SK-N-SH (cell line): Measurements from ENCODE around the gene JMJD1C. TPM values are rescaled to one million over a fixed set of nuclear protein-coding genes. Genes with fewer than 3 reads are reported as not detected.

Source experiments
- CTCF ChIA-PET: fragments of 300-600, 350-600 bp; formaldehyde crosslinking; extraction: SDS; loops from one replicate; lab custom pipeline; 2021; lab: Yijun Ruan, JAX
- POLR2A ChIA-PET: fragments of 350-600 bp; sonication (Branson Sonifier 250); formaldehyde crosslinking; extraction: SDS; loops from one replicate; lab custom pipeline; 2020; ENCODE audit warnings: antibody characterized with exemption, inconsistent platforms; lab: Yijun Ruan, JAX
- DNase-seq: peaks from one replicate; pipeline ENCODE4 v3.0.0; 2012
- H2AFZ ChIP-seq: fragments of 200-600 bp; sonication (generic); 2 replicates; pipeline ENCODE4 v1.8.1; 2016; ENCODE audit warnings: antibody characterized with exemption, mild to moderate bottlenecking, low read depth
- H3F3A ChIP-seq: fragments of 200-600 bp; sonication (generic); replicated peaks from 2 replicates; pipeline ENCODE3; 2016; ENCODE audit warnings: antibody characterized with exemption, mild to moderate bottlenecking; ENCODE audit not compliant: insufficient read depth
- H3K27ac ChIP-seq, 2 experiments: fragments of 200-500 bp in 1 of 2; fragments of 200-600 bp in 1 of 2; sonication (Bioruptor generic) in 1 of 2; sonication (generic), shearing (Covaris generic) in 1 of 2; 2 replicates each; pipeline versions ENCODE4 v1.5.1 to v1.6.1; 2014 to 2016; ENCODE audit warnings: low read depth in 2 of 2, inconsistent platforms in 1 of 2, low read length in 1 of 2, mild to moderate bottlenecking in 1 of 2, mixed read lengths in 1 of 2
- H3K27me3 ChIP-seq: fragments of 200-600 bp; sonication (generic), shearing (Covaris generic); 2 replicates; pipeline ENCODE4 v1.6.1; 2016; ENCODE audit warnings: mixed run types; ENCODE audit not compliant: insufficient read depth
- H3K36me3 ChIP-seq, 2 experiments: fragments of 200-500 bp in 1 of 2; fragments of 200-600 bp in 1 of 2; sonication (Bioruptor generic) in 1 of 2; sonication (generic) in 1 of 2; replicated peaks in 1 of 2; 2 replicates each; pipeline versions ENCODE3 to v1.5.1; 2014 to 2016; ENCODE audit warnings: low read length in 1 of 2, mild to moderate bottlenecking in 1 of 2; ENCODE audit not compliant: insufficient read depth in 2 of 2, control insufficient read depth in 1 of 2
- H3K4me1 ChIP-seq, 2 experiments: fragments of 200-500 bp in 1 of 2; fragments of 200-600 bp in 1 of 2; sonication (Bioruptor generic) in 1 of 2; sonication (generic), shearing (Covaris generic) in 1 of 2; 2 replicates each; pipeline versions ENCODE4 v1.5.1 to v1.6.1; 2014 to 2016; ENCODE audit warnings: low read depth in 1 of 2, low read length in 1 of 2, mixed run types in 1 of 2; ENCODE audit not compliant: insufficient read depth in 2 of 2, control insufficient read depth in 1 of 2
- H3K4me2 ChIP-seq: fragments of 200-600 bp; sonication (generic), shearing (Covaris generic); 2 replicates; pipeline ENCODE4 v1.6.1; 2017; ENCODE audit warnings: mixed run types
- H3K4me3 ChIP-seq, 2 experiments: fragments of 200-500 bp in 1 of 2; fragments of 200-600 bp in 1 of 2; sonication (Bioruptor generic) in 1 of 2; sonication (generic), shearing (Covaris generic) in 1 of 2; 2 replicates each; pipeline versions ENCODE4 v1.5.1 to v1.8.1; 2014 to 2016; ENCODE audit warnings: low read depth in 2 of 2, inconsistent platforms in 1 of 2, low read length in 1 of 2, mild to moderate bottlenecking in 1 of 2, mixed read lengths in 1 of 2, moderate library complexity in 1 of 2
- H3K79me2 ChIP-seq: fragments of 200-600 bp; sonication (generic); 2 replicates; pipeline ENCODE4 v1.8.1; 2017; ENCODE audit warnings: mild to moderate bottlenecking; ENCODE audit not compliant: insufficient read depth
- H3K9ac ChIP-seq: fragments of 200-600 bp; sonication (generic); 2 replicates; pipeline ENCODE4 v1.6.1; 2017; ENCODE audit warnings: mixed run types
- H3K9me2 ChIP-seq: fragments of 200-600 bp; sonication (generic); 2 replicates; pipeline ENCODE4 v1.6.1; 2017; ENCODE audit warnings: mixed run types
- H3K9me3 ChIP-seq: fragments of 200-600 bp; sonication (generic); 2 replicates; pipeline ENCODE4 v1.6.1; 2017; ENCODE audit warnings: mixed run types, mild to moderate bottlenecking, moderate library complexity
- H4K20me1 ChIP-seq: fragments of 200-600 bp; sonication (generic); 2 replicates; pipeline ENCODE4 v1.6.1; 2017; ENCODE audit warnings: mild to moderate bottlenecking, mixed run types; ENCODE audit not compliant: insufficient read depth
- CHD2 ChIP-seq: fragments of 150-350 bp; IDR thresholded peaks from 2 replicates; pipeline ENCODE4 v1.6.1; 2018; ENCODE audit warnings: low read length; ENCODE audit not compliant: partially characterized antibody
- ELF1 ChIP-seq: IDR thresholded peaks from 2 replicates; pipeline ENCODE4 v1.4.0; 2012
- FOSL2 ChIP-seq: IDR thresholded peaks from 2 replicates; pipeline ENCODE4 v1.4.0; 2012; ENCODE audit warnings: low read depth, mild to moderate bottlenecking, moderate library complexity, borderline replicate concordance
- FOXM1 ChIP-seq: IDR thresholded peaks from 2 replicates; pipeline ENCODE4 v1.4.0; 2012; ENCODE audit warnings: low read depth, mild to moderate bottlenecking
- MAX ChIP-seq: IDR thresholded peaks from 2 replicates; pipeline ENCODE4 v1.4.0; 2012; ENCODE audit warnings: low read depth
- MEF2A ChIP-seq: IDR thresholded peaks from 2 replicates; pipeline ENCODE4 v1.4.0; 2012; ENCODE audit warnings: low read depth, borderline replicate concordance
- NFIC ChIP-seq: IDR thresholded peaks from 2 replicates; pipeline ENCODE4 v1.4.0; 2012; ENCODE audit warnings: borderline replicate concordance
- POLR2AphosphoS5 ChIP-seq: IDR thresholded peaks from 2 replicates; pipeline ENCODE4 v1.6.1; 2012; ENCODE audit warnings: low read depth, low read length
- RAD21 ChIP-seq: IDR thresholded peaks from 2 replicates; pipeline ENCODE4 v1.6.1; 2012; ENCODE audit warnings: mild to moderate bottlenecking, low read length
- RCOR1 ChIP-seq: fragments of 150-350 bp; IDR thresholded peaks from 2 replicates; pipeline ENCODE4 v1.6.1; 2017; ENCODE audit warnings: antibody characterized with exemption, low read length
- RFX5 ChIP-seq: IDR thresholded peaks from 2 replicates; pipeline ENCODE4 v1.6.1; 2012; ENCODE audit warnings: mild to moderate bottlenecking, improper control_type of control experiment, low read length
- RXRA ChIP-seq: IDR thresholded peaks from 2 replicates; pipeline ENCODE4 v1.4.0; 2012; ENCODE audit warnings: low read depth, mild to moderate bottlenecking, borderline replicate concordance
- SIN3A ChIP-seq: IDR thresholded peaks from 2 replicates; pipeline ENCODE4 v1.6.1; 2012; ENCODE audit warnings: low read depth, mild to moderate bottlenecking, low read length, moderate library complexity, borderline replicate concordance
- TCF12 ChIP-seq: IDR thresholded peaks from 2 replicates; pipeline ENCODE4 v1.4.0; 2012
- TEAD4 ChIP-seq: IDR thresholded peaks from 2 replicates; pipeline ENCODE4 v1.4.0; 2012; ENCODE audit warnings: mild to moderate bottlenecking, borderline replicate concordance; ENCODE audit not compliant: insufficient read depth
- USF2 ChIP-seq: fragments of 150-350 bp; IDR thresholded peaks from 2 replicates; pipeline ENCODE4 v1.6.1; 2017; ENCODE audit warnings: antibody characterized with exemption, low read length, low read depth, borderline replicate concordance
- WGBS: methylation state at CpG from one replicate; pipeline ENCODE4 v1.1.6; 2017; ENCODE audit warnings: low lambda C conversion rate; 5-methylcytosine and 5-hydroxymethylcytosine counted together
- polyA plus RNA-seq, 3 experiments: library from polyadenylated mRNA; depleted of rRNA; stranded (reverse); fragments of >200 nt; gene quantifications; 2 replicates each; pipeline ENCODE4 v1.2.3, GENCODE V29; 2012

JMJD1C gene
- polyA plus RNA-seq, 1 of the 3 experiments (the other 2 are of a cell fraction) = 11.7 TPM

- POLR2A ChIA-PET = no interaction called here
- 88% methylated on average over 3 of the region's 3 CpGs for WGBS
- H3K4me1 ChIP-seq = peaks cover 14 to 28% of the 10 kb centered on the region in 2 experiments; a peak in 3 of 4 replicates
Observed at GRCh38 chr10:63470928-63471327, 5.2 kb upstream of the JMJD1C start.

GRCh38 chr10:63468947-63469346, 3.2 kb upstream of the JMJD1C start:
- Histone ChIP-seq H3F3A (peaks cover 30% of the 10 kb centered on the region), H4K20me1 (peaks cover 17% of the 10 kb centered on the region; the same call in 1 of the 2 replicates), H3K27ac (peak overlapping the region in 1 of 2 experiments; percentile 86; a peak in 1 of 4 replicates), H3K27me3 (no peaks in the 10 kb centered on the region), H3K9me2 (no peaks in the 10 kb centered on the region), H3K9me3 (no peaks in the 10 kb centered on the region), H3K9ac (no peak overlapping the region), H3K4me2 (0 out of 2 replicates have a peak overlapping the region, but pooled peaks have one; percentile 81), H3K36me3 (peaks cover 0 to 9% of the 10 kb centered on the region in 2 experiments), H2AFZ (no peak overlapping the region), H3K4me1 (peaks cover 14 to 33% of the 10 kb centered on the region in 2 experiments; a peak in 3 of 4 replicates), H3K79me2 (peaks cover 95% of the 10 kb centered on the region), H3K4me3 (no peak overlapping the region)
- DNase-seq = no peak
- 97% methylated on average over 1 of the region's 1 CpG for WGBS
- ChIA-PET CTCF (interaction anchor here (0.7 kb wide), 3 partner anchors 15 to 273 kb away, joined by 3 to 4 read pairs (median 3); no protein-coding TSS in a partner anchor), POLR2A (no interaction called here)
- TF ChIP-seq RAD21 (no peak), RCOR1 (no peak), RXRA (no peak), RFX5 (no peak), MAX (no peak), SIN3A (no peak), NFIC (no peak), USF2 (no peak), FOXM1 (no peak), TEAD4 (no peak), CHD2 (no peak)

More at GRCh38 chr10:63470928-63471327, 5.2 kb upstream of the JMJD1C start:
- Histone ChIP-seq H3K36me3 (peaks cover 0 to 13% of the 10 kb centered on the region in 2 experiments), H3K79me2 (peaks cover 97% of the 10 kb centered on the region), H3K27me3 (no peaks in the 10 kb centered on the region), H3K4me2 (no peak overlapping the region), H2AFZ (no peak overlapping the region), H4K20me1 (peaks cover 8% of the 10 kb centered on the region; the same call in 1 of the 2 replicates), H3K9me3 (no peaks in the 10 kb centered on the region), H3K27ac (no peak overlapping the region), H3F3A (peaks cover 26% of the 10 kb centered on the region), H3K9me2 (no peaks in the 10 kb centered on the region), H3K9ac (no peak overlapping the region), H3K4me3 (no peak overlapping the region)
- no peak for DNase-seq
- TF ChIP-seq FOSL2 (no peak), RFX5 (no peak), MEF2A (no peak), TCF12 (no peak), ELF1 (no peak), SIN3A (no peak), POLR2AphosphoS5 (no peak), FOXM1 (no peak), USF2 (no peak)
- CTCF ChIA-PET = interaction anchor here (2.7 kb wide), 1 partner anchor 158 kb away, joined by 9 read pairs; no protein-coding TSS in a partner anchor
